WTC11 (cell line): ENCODE data around the gene AADAC. TPM values are rescaled to one million over a fixed set of nuclear protein-coding genes. Genes with fewer than 3 reads are reported as not detected.
A peak's percentile ranks its signal among the peaks of the same experiment; 100 is the strongest.
"Not testable (repeated sequence)": the region's sequence is repeated elsewhere in the genome, so short reads cannot be mapped to it uniquely, and the experiment has no call there.

Source experiments
- ATAC-seq: fragments of 200-7000 bp; cut with Tn5 transposase; 2 replicates; pipeline ENCODE4 v1.10.0; 2021; ENCODE audit warnings: mild to moderate bottlenecking, moderate library complexity
- CTCF ChIA-PET: fragments of 300-600 bp; sonication (Branson Sonifier 250); formaldehyde crosslinking; loops from one replicate; lab custom pipeline; 2021; ENCODE audit warnings: antibody characterized with exemption; lab: Charles Lee
- POLR2A ChIA-PET: fragments of 350-600 bp; sonication (Branson Sonifier 250); formaldehyde crosslinking; loops from one replicate; lab custom pipeline; 2021; ENCODE audit warnings: antibody characterized with exemption; lab: Charles Lee
- DNase-seq: peaks from one replicate; pipeline ENCODE4 v3.0.0; 2021; ENCODE audit warnings: low spot score
- H3K27ac Mint-ChIP-seq: 2 replicates; pipeline ENCODE4 v1.8.0; 2021; ENCODE audit warnings: mixed read lengths
- H3K27me3 Mint-ChIP-seq: 2 replicates; pipeline ENCODE4 v1.8.0; 2021; ENCODE audit warnings: low read depth, mild to moderate bottlenecking, moderate library complexity, mixed read lengths
- H3K36me3 Mint-ChIP-seq: 2 replicates; pipeline ENCODE4 v1.8.0; 2021; ENCODE audit warnings: mixed read lengths
- H3K4me1 Mint-ChIP-seq: 2 replicates; pipeline ENCODE4 v1.8.0; 2022; ENCODE audit warnings: mixed read lengths
- H3K4me3 Mint-ChIP-seq: 2 replicates; pipeline ENCODE4 v1.8.0; 2021; ENCODE audit warnings: mild to moderate bottlenecking, moderate library complexity, mixed read lengths
- H3K9me3 Mint-ChIP-seq: 2 replicates; pipeline ENCODE4 v1.8.0; 2021; ENCODE audit warnings: mixed read lengths
- CREB1 ChIP-seq: sonication (generic); formaldehyde crosslinking; IDR thresholded peaks from 2 replicates; pipeline ENCODE4 v1.8.0; 2023; ENCODE audit warnings: mild to moderate bottlenecking, missing genetic modification reagents
- ELF4 ChIP-seq: sonication (generic); formaldehyde crosslinking; IDR thresholded peaks from 2 replicates; pipeline ENCODE4 v1.8.1; 2022; ENCODE audit warnings: low read depth, mild to moderate bottlenecking, moderate library complexity, missing genetic modification reagents
- ETV6 ChIP-seq: sonication (generic); formaldehyde crosslinking; IDR thresholded peaks from 2 replicates; pipeline ENCODE4 v1.8.1; 2022; ENCODE audit warnings: mild to moderate bottlenecking, missing genetic modification reagents
- FOXJ3 ChIP-seq: sonication (generic); formaldehyde crosslinking; IDR thresholded peaks from 2 replicates; pipeline ENCODE4 v1.9.0; 2021; ENCODE audit warnings: missing genetic modification reagents, mild to moderate bottlenecking, borderline replicate concordance
- HMGA2 ChIP-seq: fragments of 250-450 bp; sonication (Bioruptor Pico); IDR thresholded peaks from 2 replicates; pipeline ENCODE4 v1.4.0; 2021; ENCODE audit warnings: mild to moderate bottlenecking, moderate library complexity
- JAZF1 ChIP-seq: fragments of 250-450 bp; sonication (Bioruptor Pico); IDR thresholded peaks from 2 replicates; pipeline ENCODE4 v1.9.0; 2021; ENCODE audit warnings: moderate library complexity, mild to moderate bottlenecking, inconsistent platforms
- JUN ChIP-seq: sonication (generic); formaldehyde crosslinking; IDR thresholded peaks from 2 replicates; pipeline ENCODE4 v1.8.0; 2023; ENCODE audit warnings: mild to moderate bottlenecking, missing genetic modification reagents
- NFATC4 ChIP-seq: fragments of 250-450 bp; sonication (Bioruptor Pico); IDR thresholded peaks from 2 replicates; pipeline ENCODE4 v1.9.0; 2021; ENCODE audit warnings: mild to moderate bottlenecking
- NFE2L1 ChIP-seq: sonication (generic); formaldehyde crosslinking; IDR thresholded peaks from 2 replicates; pipeline ENCODE4 v1.8.1; 2023; ENCODE audit warnings: missing genetic modification reagents
- OVOL2 ChIP-seq: fragments of 250-450 bp; sonication (Bioruptor Pico); IDR thresholded peaks from 2 replicates; pipeline ENCODE4 v1.9.0; 2021; ENCODE audit warnings: mild to moderate bottlenecking, borderline replicate concordance
- PRRX2 ChIP-seq: fragments of 250-450 bp; sonication (Bioruptor Pico); IDR thresholded peaks from 2 replicates; pipeline ENCODE4 v1.8.0; 2021; ENCODE audit warnings: mild to moderate bottlenecking
- SMAD3 ChIP-seq: sonication (generic); formaldehyde crosslinking; IDR thresholded peaks from 2 replicates; pipeline ENCODE4 v1.8.0; 2022; ENCODE audit warnings: missing genetic modification reagents, mild to moderate bottlenecking, borderline replicate concordance
- SOX15 ChIP-seq: fragments of 250-450 bp; sonication (Bioruptor Pico); IDR thresholded peaks from 2 replicates; pipeline ENCODE4 v1.9.0; 2021; ENCODE audit warnings: mild to moderate bottlenecking
- TP53 ChIP-seq: sonication (generic); formaldehyde crosslinking; IDR thresholded peaks from 2 replicates; pipeline ENCODE4 v1.8.1; 2023; ENCODE audit warnings: mild to moderate bottlenecking, missing genetic modification reagents
- USF2 ChIP-seq: sonication (generic); formaldehyde crosslinking; IDR thresholded peaks from 2 replicates; pipeline ENCODE4 v1.8.1; 2023; ENCODE audit warnings: mild to moderate bottlenecking, missing genetic modification reagents, moderate library complexity
- ZNF232 ChIP-seq: sonication (generic); formaldehyde crosslinking; IDR thresholded peaks from 2 replicates; pipeline ENCODE4 v1.8.0; 2022; ENCODE audit warnings: mild to moderate bottlenecking, missing genetic modification reagents
- ZNF396 ChIP-seq: fragments of 250-450 bp; sonication (Bioruptor Pico); IDR thresholded peaks from 2 replicates; pipeline ENCODE4 v1.8.0; 2021; ENCODE audit warnings: mild to moderate bottlenecking, moderate library complexity, borderline replicate concordance
- ZNF416 ChIP-seq: fragments of 250-450 bp; sonication (Bioruptor Pico); IDR thresholded peaks from 2 replicates; pipeline ENCODE4 v1.9.0; 2021; ENCODE audit warnings: mild to moderate bottlenecking, inconsistent platforms
- ZNF671 ChIP-seq: fragments of 250-450 bp; sonication (Bioruptor Pico); IDR thresholded peaks from 2 replicates; pipeline ENCODE4 v1.8.0; 2021; ENCODE audit warnings: mild to moderate bottlenecking
- total RNA-seq: library from RNA; stranded (reverse); gene quantifications from 3 replicates; pipeline ENCODE4 v1.2.3, GENCODE V29; 2021
- TF ChIP-seq, protein P1 (sequence below): sonication (generic); formaldehyde crosslinking; conservative IDR thresholded peaks from 2 replicates; pipeline ENCODE4 v1.8.1; 2022; ENCODE audit warnings: mild to moderate bottlenecking, missing genetic modification reagents
- TF ChIP-seq, protein P2 (sequence below): fragments of 250-450 bp; sonication (Bioruptor Pico); IDR thresholded peaks from 2 replicates; pipeline ENCODE4 v2.1.2; 2022; ENCODE audit warnings: mild to moderate bottlenecking, moderate library complexity
- TF ChIP-seq, protein P3 (sequence below): sonication (generic); formaldehyde crosslinking; IDR thresholded peaks from 2 replicates; pipeline ENCODE4 v1.8.1; 2023; ENCODE audit warnings: mild to moderate bottlenecking, missing genetic modification reagents, borderline replicate concordance
- TF ChIP-seq, protein P4 (sequence below): sonication (generic); formaldehyde crosslinking; IDR thresholded peaks from 2 replicates; pipeline ENCODE4 v1.8.1; 2023; ENCODE audit warnings: mild to moderate bottlenecking, moderate library complexity, missing genetic modification reagents
- TF ChIP-seq, protein P5 (sequence below): sonication (generic); formaldehyde crosslinking; IDR thresholded peaks from 2 replicates; pipeline ENCODE4 v1.8.0; 2022; ENCODE audit warnings: mild to moderate bottlenecking, missing genetic modification reagents

Gene AADAC
- total RNA-seq, 1 experiment from 2014 or later, result 0.11 TPM

DNA sequence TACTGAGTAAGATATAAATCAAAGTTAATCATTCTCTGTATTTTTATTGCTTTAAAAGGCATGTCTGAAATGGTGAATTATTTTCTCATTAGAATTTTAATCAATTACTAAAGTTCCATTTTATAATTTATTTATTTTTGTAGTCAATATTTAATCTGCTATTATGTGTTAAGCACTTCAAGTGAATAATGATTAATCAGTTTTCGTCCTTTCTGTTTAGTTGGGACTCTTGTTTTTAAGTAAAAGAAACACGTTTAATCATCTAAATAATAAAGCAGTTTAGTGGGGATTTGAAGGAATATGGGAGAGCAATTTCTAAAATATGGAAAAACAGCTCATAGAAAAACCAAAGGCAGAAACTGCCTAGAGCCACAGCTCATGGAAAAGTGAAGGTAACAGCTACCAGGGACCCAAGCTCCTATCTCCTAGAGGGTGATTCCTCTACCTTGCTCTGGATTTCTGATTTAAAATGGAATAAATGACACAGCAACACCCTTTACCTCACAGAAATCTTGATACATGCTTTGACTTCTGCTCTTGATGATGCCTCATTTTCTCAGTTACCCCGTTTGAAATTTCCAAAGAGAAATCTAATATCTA lies 31.5 kb downstream of the AADAC start:
- no peak for TF ChIP-seq JAZF1 (CRISPR knock-in tag)
- no peak for TF ChIP-seq ZNF671 (CRISPR knock-in tag)
- TF ChIP-seq TP53 (CRISPR knock-in tag), result no peak
- no peak for TF ChIP-seq JUN (CRISPR knock-in tag)
- no peak for TF ChIP-seq OVOL2
- no peak for TF ChIP-seq ZNF416 (CRISPR knock-in tag)
- no peak for TF ChIP-seq NFATC4 (CRISPR knock-in tag)
- no peak for TF ChIP-seq ZNF396 (CRISPR knock-in tag)
- TF ChIP-seq HMGA2 (CRISPR knock-in tag), result no peak
- TF ChIP-seq NFE2L1 (CRISPR knock-in tag), result no peak
- no peak for TF ChIP-seq ETV6 (CRISPR knock-in tag)
- TF ChIP-seq, protein P1, sequence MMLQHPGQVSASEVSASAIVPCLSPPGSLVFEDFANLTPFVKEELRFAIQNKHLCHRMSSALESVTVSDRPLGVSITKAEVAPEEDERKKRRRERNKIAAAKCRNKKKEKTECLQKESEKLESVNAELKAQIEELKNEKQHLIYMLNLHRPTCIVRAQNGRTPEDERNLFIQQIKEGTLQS (CRISPR knock-in tag), result no peak
- TF ChIP-seq, protein P2, sequence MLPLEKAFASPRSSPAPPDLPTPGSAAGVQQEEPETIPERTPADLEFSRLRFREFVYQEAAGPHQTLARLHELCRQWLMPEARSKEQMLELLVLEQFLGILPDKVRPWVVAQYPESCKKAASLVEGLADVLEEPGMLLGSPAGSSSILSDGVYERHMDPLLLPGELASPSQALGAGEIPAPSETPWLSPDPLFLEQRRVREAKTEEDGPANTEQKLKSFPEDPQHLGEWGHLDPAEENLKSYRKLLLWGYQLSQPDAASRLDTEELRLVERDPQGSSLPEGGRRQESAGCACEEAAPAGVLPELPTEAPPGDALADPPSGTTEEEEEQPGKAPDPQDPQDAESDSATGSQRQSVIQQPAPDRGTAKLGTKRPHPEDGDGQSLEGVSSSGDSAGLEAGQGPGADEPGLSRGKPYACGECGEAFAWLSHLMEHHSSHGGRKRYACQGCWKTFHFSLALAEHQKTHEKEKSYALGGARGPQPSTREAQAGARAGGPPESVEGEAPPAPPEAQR (CRISPR knock-in tag), result no peak
- TF ChIP-seq, all 79 proteins: peak for 0
- ChIA-PET CTCF (no interaction called here), POLR2A (no interaction called here)
- Mint-ChIP-seq H3K36me3 (peaks cover 4% of the 10 kb centered on the region), H3K9me3 (peaks cover 28% of the 10 kb centered on the region), H3K4me3 (no peak overlapping the region), H3K4me1 (no peaks in the 10 kb centered on the region), H3K27ac (no peak overlapping the region), H3K27me3 (no peaks in the 10 kb centered on the region)
- DNase-seq, result no peak
- no peak for ATAC-seq

GRCh38 chr3:151850065-151850464 lies 36.1 kb downstream of the AADAC start:
- DNase-seq, H3K4me1 Mint-ChIP-seq, H3K4me3 Mint-ChIP-seq, ATAC-seq, POLR2A ChIA-PET, H3K27ac Mint-ChIP-seq, H3K27me3 Mint-ChIP-seq, H3K36me3 Mint-ChIP-seq, CTCF ChIA-PET: not testable (repeated sequence)
- peaks cover 46% of the 10 kb centered on the region for H3K9me3 Mint-ChIP-seq

DNA sequence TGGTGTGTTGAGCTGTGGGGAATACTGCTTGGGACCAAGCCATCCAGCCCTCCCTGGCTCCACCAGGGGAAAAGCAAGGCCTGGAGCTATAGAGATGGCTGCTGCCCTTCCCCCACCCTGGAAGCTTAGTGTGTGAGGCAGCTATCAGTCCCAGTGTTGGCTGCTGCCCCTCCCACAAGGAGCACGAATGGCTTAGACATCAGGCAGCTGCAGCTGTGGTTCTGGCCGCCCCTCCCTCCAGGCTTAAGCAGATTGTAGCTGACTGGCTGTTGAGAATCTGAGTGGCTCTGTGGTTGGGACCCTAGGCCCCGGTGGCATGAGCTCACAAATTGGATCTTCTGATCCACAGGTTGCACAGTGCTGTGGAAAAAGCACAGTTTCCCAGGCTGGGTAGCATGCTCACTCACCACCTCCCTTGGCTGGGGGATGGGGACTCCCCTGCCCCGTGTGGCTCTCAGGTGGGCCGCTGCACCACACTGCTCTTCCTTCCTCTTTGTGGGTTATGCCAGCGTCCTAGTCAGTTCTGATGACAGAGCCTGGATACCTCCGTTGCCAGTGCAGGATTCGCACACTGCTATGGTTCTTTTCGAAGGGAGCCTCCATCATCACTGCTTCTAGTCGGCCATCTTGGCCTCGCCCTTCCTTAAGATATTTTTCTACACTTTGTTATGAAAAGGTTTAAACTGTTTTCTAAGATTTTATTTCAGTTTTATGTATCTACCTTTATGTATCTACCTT lies 38.3 kb downstream of the AADAC start:
- no peak overlapping the region for H3K27ac Mint-ChIP-seq
- POLR2A ChIA-PET, result interaction anchor here (0.6 kb wide), 1 partner anchor 393 kb away, joined by 3 read pairs; no protein-coding TSS in a partner anchor
- no peak overlapping the region for H3K4me3 Mint-ChIP-seq
- CTCF ChIA-PET, result no interaction called here
- H3K36me3 Mint-ChIP-seq, result peaks cover 9% of the 10 kb centered on the region
- H3K9me3 Mint-ChIP-seq, result peaks cover 35% of the 10 kb centered on the region
- H3K4me1 Mint-ChIP-seq, result no peaks in the 10 kb centered on the region
- H3K27me3 Mint-ChIP-seq, result no peaks in the 10 kb centered on the region
- ATAC-seq, result 0 out of 2 replicates have a peak, but pooled peaks have one; percentile 18
- DNase-seq, result no peak
- TF ChIP-seq SOX15 (CRISPR knock-in tag) (no peak), SMAD3 (no peak), USF2 (no peak), PRRX2 (CRISPR knock-in tag) (no peak), ZNF232 (no peak), ELF4 (no peak), CREB1 (CRISPR knock-in tag) (no peak), FOXJ3 (no peak)
- TF ChIP-seq, protein P3, sequence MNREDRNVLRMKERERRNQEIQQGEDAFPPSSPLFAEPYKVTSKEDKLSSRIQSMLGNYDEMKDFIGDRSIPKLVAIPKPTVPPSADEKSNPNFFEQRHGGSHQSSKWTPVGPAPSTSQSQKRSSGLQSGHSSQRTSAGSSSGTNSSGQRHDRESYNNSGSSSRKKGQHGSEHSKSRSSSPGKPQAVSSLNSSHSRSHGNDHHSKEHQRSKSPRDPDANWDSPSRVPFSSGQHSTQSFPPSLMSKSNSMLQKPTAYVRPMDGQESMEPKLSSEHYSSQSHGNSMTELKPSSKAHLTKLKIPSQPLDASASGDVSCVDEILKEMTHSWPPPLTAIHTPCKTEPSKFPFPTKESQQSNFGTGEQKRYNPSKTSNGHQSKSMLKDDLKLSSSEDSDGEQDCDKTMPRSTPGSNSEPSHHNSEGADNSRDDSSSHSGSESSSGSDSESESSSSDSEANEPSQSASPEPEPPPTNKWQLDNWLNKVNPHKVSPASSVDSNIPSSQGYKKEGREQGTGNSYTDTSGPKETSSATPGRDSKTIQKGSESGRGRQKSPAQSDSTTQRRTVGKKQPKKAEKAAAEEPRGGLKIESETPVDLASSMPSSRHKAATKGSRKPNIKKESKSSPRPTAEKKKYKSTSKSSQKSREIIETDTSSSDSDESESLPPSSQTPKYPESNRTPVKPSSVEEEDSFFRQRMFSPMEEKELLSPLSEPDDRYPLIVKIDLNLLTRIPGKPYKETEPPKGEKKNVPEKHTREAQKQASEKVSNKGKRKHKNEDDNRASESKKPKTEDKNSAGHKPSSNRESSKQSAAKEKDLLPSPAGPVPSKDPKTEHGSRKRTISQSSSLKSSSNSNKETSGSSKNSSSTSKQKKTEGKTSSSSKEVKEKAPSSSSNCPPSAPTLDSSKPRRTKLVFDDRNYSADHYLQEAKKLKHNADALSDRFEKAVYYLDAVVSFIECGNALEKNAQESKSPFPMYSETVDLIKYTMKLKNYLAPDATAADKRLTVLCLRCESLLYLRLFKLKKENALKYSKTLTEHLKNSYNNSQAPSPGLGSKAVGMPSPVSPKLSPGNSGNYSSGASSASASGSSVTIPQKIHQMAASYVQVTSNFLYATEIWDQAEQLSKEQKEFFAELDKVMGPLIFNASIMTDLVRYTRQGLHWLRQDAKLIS, result no peak
- TF ChIP-seq, protein P4, sequence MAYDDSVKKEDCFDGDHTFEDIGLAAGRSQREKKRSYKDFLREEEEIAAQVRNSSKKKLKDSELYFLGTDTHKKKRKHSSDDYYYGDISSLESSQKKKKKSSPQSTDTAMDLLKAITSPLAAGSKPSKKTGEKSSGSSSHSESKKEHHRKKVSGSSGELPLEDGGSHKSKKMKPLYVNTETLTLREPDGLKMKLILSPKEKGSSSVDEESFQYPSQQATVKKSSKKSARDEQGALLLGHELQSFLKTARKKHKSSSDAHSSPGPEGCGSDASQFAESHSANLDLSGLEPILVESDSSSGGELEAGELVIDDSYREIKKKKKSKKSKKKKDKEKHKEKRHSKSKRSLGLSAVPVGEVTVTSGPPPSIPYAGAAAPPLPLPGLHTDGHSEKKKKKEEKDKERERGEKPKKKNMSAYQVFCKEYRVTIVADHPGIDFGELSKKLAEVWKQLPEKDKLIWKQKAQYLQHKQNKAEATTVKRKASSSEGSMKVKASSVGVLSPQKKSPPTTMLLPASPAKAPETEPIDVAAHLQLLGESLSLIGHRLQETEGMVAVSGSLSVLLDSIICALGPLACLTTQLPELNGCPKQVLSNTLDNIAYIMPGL, result no peak
- TF ChIP-seq, protein P1 (CRISPR knock-in tag), result no peak
- TF ChIP-seq, protein P5, sequence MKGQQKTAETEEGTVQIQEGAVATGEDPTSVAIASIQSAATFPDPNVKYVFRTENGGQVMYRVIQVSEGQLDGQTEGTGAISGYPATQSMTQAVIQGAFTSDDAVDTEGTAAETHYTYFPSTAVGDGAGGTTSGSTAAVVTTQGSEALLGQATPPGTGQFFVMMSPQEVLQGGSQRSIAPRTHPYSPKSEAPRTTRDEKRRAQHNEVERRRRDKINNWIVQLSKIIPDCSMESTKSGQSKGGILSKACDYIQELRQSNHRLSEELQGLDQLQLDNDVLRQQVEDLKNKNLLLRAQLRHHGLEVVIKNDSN, result no peak
